ENCODE results near the gene MRC2.
A peak's percentile ranks its signal among the peaks of the same experiment; 100 is the strongest.

MRC2 gene

DNA sequence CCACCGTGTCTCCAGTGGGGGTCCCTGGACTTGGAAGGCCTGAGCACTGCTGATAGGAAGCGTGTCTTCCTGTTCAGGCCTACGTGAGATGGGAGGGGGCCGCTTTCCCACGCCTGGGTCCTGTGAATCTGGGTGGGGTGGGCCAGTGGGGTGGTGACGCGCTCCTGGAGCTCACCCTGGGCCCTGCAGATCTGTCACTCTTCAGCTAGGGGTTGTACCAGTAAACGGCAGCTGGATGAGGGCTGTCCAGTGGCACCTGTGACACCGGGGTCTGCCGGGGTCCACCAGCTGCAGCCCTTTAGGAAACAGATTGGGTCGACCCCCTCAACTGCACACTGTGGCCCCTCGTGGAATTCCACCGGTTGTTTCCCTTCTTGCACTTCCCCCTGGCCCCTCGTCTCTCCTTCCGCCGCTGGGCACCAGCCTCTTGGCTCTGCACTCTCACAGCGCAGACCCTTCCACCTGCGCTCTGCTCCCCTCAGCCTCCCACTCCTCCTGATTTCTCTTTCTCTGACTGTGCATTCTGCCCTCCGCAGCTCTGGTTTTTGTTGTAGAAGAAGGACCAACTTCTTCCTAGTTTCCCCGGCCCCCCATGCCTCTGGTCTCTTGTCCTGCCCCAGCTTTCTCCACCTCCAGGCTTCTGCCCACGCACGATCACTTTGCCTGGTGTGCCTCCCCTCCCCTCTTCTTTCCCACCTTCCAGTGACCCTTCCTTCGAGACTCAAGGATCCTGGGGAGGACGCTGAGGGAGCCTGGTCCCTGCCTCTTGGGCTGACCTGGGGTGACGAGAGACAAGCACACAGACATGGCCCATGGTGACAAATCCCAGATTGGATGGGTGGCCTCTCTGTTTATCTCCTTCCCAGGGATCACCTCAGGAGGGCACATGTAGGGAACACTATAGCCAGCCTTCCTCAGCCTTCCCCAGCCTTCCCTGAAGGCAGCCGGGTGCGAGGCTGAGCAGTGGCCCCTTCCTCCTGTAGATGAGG is 4.8 kb downstream of the MRC2 start:
- no peak for DNase-seq

DNA sequence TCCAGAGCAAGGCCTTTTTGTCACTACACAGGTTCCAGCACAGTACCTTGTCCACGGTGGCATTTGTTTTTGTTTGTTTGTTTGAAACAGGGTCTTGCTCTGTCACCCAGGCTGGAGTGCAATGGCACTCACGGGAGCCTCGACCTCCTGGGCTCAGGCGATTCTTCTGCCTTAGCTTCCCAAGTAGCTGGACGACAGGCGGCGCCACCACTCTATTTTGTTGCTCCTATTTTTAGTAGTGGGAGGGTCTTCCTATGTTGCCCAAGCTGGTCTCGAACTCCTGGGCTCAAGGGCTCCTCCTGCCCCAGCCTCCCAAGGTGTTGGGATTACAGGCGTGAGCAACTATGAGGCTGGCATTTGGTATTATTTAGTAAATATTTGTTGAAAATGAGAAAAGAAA is 10.3 kb downstream of the MRC2 start:
- DNase-seq, result no peak

DNA sequence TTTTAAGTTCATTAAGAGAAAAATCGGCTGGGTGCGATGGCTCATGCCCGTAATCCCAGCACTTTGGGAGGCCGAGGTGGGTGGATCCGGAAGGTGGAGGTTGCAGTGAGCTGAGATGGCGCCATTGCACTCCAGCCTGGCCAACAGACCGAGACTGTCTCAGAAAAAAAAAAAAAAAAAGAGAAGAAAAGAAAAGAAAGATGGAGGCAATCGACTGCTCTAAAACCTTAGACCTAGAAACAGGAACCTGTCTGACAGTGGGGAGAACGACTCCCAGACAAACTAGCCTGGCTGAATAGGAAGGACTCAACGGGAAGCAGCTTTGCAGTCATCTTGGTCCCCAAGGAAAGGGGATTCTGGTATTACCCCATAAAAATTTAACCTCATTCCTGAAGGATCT is 13.7 kb downstream of the MRC2 start:
- DNase-seq, result no peak

- no peak for DNase-seq
Measured at GRCh38 chr17:62641951-62642350, 14.5 kb downstream of the MRC2 start.

GRCh38 chr17:62643496-62643895 is 16.0 kb downstream of the MRC2 start:
- no peak for DNase-seq

- no peak for DNase-seq
Measured at GRCh38 chr17:62644487-62645173, 17.2 kb downstream of the MRC2 start.

DNA sequence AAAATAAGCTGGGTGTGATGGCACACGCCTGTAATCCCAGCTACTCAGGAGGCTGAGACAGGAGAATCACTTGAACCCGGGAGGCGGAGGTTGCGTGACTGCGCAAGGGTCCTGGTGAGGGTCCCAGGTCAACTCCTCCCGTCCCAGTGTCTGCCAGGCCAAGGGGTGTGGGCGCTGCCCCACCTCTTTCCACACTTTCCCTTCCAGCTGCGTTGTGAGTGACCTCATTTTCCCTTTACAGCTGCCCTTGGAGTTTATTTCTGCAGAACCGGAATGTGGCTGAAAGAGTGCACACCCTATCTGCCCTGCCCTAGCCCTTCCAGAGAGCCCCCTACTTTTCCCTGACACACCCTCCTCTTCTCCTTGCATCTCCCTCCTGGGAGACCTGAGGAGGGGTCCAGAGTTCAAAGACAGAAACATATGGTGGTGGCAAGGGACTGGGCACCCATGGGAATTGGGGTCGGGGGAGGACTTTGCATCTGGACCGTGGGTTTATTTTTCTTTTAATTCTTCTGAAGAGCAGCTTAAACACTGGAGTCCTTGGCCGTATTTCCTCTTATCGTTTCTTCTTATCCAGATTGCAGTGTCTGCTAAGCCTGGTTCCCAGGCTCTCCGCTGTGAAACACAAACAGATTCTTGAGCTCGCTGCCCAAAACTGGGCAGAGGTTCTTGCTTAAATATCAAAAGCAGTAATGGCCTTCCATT is 20.9 kb downstream of the MRC2 start:
- DNase-seq, result no peak

- no peak for DNase-seq
Measured at GRCh38 chr17:62648956-62649294, 21.5 kb downstream of the MRC2 start.

GRCh38 chr17:62649570-62649969 is 22.1 kb downstream of the MRC2 start:
- no peak for DNase-seq

DNA sequence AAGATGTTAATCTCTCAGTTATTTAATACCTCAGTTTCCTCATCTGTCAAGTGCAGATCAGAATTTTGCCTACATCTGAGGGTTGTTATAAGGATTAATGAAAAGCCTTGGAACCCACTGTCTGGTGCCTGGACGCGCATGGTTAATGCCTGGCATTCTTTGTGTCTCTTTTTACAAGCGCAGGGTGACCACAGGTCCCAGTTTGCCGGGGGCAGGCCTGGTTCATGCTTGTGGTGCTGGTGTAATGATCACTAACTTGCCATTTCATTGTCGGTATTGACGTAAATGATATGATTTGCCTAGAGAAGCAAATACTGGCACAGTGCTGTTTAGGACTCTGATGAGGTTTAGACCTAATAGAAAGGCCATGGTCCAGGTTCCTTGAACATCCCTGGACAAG is 23.1 kb downstream of the MRC2 start:
- no peak for DNase-seq

- peak; percentile 37 to 47 for DNase-seq
Measured at GRCh38 chr17:62652251-62653001, 25.0 kb downstream of the MRC2 start.

DNA sequence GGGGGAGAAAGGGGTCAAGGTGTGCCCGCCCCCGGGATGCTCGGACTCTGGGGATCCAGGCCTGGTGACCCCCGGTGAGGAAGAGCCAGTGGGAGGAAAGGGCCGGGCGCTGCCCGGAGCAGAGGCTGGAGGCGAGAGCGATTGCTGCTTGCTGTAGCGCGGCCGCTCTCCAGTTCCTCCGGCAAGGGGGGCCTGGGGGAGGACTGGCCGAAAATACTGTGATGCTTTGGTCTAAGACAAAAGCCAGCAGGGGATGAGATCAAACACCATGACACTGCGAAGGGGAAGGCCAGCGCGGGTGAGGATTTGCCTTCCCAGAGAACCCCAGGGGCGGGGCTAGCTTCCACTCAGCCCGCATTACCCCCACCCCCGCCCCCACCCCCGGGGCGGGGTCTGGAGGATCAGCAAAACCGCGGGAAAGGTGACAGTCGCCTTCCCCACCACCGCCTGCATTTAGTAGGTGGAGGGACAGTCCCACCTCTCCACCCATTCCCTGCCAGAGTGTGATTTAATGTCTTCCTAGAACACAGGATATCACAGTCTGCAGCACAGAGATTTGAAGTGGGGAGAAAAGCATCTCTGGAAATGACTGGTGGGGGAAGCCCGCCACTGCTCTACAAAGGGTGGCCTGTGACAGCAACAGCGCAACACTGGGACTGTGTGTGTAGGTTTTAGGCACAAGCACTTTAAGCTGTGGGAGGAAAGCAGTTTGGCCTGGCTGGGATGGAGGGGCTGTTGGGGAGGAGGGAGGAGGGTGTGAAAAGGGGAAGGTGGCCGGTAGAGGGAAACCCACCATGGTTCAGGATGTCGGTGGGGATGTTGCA is 25.7 kb downstream of the MRC2 start:
- peak; percentile 96 to 97 for DNase-seq

DNA sequence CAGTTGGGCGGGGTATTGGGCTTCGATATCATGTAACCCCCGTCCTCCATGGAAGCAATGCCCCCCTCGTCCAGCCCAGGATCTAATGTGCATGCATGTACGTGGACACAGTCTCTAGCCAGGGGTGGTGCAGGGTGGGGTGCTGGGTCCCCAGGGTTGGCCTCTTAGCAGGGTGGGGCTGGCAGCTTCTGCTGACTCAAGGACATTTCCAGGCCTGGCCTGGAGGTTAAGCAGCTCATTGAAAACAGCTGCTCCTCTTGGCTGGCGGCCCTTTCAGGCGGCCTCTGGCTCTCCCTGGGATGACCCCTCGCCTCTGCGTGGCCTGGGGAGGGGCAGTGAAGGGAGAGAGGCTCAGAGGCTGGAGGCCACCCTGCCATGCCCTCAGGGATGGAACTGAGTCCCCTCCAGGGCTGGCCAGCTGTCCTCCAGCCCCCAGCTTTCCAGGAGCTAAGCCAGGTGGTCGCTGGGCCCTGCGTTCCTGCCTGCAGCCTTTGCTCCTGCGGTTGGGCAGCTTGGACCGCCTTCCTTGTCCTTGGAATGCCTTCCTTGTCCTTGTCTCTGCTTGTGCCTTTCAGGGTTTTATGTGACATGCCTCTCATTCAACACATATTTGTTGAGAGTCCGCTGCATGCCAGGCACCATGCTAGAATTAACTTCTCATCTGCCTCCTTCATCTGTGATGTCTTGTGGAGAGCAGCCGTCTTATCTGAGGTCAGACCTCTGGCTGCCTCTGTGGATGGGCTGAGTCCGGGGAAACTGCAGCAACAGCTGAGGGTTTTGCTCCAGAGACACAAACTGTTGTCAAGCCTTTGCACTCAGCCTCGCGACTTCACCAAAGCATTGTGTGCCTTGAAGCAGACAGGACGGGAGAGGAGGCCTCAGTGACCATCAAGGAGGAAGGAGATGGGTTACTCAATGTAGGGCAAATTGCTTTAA is 26.6 kb downstream of the MRC2 start:
- DNase-seq, result peak in 1 of 2 experiments; percentile 26

- no peak for DNase-seq
Measured at GRCh38 chr17:62655656-62656055, 28.2 kb downstream of the MRC2 start.

GRCh38 chr17:62656446-62656845 is 29.0 kb downstream of the MRC2 start:
- DNase-seq, result no peak

DNA sequence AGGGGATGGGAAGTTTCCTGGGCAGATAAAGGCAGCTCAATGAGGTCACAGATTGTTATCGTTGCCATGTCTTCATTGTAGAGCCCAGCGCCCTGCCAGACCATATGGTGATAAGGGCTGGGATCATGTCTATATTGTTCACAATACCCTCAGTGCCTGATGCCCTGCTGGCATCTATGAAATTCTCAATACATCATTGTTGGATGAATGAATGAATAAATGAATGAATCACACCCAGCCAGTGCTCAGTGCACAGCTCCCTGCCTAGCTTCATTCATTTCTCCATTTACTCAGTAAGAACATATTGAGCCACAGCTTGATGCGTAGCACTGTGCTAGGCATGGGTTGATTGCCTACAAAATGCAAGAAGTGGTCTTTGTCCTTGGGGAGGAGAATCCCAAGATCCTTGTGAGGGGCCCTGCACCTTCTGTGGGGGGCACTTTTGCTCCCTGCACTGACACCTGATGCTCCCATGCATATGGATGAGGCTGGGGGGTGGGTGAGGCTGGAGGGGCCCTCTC is 29.7 kb downstream of the MRC2 start:
- no peak for DNase-seq

DNA sequence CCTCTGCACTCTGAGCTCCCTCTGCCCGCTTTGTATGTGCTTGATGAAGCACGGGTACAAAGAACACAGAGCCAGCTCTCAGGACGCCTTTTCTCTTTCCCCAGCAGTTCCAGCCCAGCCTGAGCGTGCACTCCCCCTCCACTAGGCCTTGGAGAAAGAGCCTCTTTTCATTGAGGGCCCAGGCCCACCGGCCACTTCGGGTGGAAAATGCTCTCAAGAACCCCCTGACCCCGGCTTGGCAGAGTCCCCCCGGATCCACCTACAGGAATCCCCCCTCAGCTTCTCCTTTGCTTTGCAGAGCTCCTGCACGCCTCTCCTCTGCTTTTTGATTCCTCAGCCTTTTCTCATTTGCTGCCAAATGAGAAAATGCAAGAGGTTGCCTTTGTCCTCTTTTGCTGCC is 30.2 kb downstream of the MRC2 start:
- no peak for DNase-seq

GRCh38 chr17:62658136-62658920 is 30.9 kb downstream of the MRC2 start:
- DNase-seq, result no peak

GRCh38 chr17:62660629-62661118 is 33.2 kb downstream of the MRC2 start:
- no peak for DNase-seq
